GM12891 (cell line): ENCODE data around the gene TMEM80.

ENCODE experiments used
- POLR2A ChIP-seq: IDR thresholded peaks from 2 replicates; pipeline ENCODE4 v1.6.1; 2011; ENCODE audit warnings: low read depth, low read length, control low read depth
- POLR2AphosphoS5 ChIP-seq: IDR thresholded peaks from 2 replicates; pipeline ENCODE4 v1.6.1; 2011; ENCODE audit warnings: low read depth, low read length, control low read depth
- SPI1 ChIP-seq: IDR thresholded peaks from 2 replicates; pipeline ENCODE4 v1.6.1; 2011; ENCODE audit warnings: low read depth, low read length, control low read depth
- TAF1 ChIP-seq: IDR thresholded peaks from 2 replicates; pipeline ENCODE4 v1.6.1; 2011; ENCODE audit warnings: low read depth, low read length, control low read depth

GRCh38 chr11:674406-674805, 21.2 kb upstream of the TMEM80 start:
- TF ChIP-seq POLR2A: no peak
- TF ChIP-seq SPI1: no peak
- no peak for TF ChIP-seq POLR2AphosphoS5
- no peak for TF ChIP-seq TAF1
